CD4-positive, alpha-beta T cell treated with Interleukin-17A for 1 hour (primary cell): ENCODE results near the gene LRRC32.

Source experiments
- DNase-seq: peaks from one replicate; pipeline ENCODE4 v3.0.0-alpha.2; 2020

The LRRC32 gene

DNA sequence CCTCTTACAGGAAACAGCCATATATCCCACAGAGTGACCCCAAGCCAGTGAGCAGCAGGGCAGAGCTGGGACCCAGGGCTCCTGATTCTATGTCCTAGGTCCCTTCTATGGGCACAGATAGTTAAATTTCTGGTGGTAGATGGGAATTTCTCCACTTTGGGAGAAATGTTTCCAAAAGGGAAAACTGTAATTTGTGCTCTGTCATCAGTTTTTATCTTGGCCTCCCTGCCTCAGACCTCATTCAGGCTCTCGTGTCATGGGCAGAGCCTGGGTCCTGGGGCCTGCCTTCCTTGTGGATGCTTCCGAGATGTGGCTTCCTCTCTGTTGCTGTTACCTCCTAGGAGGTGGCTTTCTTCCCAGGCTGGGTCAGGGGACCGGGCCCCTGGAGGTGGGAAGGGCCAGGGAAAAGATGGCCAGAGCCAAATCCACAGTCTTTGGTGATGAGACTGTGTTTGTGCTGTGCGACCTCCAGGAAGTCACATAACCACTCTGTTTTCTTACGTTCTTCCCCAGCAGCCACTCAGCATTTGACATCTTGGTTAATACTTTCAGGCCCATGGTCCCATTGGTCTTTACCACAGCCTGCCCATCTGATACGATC lies 8.6 kb downstream of the LRRC32 start:
- DNase-seq: no peak

DNA sequence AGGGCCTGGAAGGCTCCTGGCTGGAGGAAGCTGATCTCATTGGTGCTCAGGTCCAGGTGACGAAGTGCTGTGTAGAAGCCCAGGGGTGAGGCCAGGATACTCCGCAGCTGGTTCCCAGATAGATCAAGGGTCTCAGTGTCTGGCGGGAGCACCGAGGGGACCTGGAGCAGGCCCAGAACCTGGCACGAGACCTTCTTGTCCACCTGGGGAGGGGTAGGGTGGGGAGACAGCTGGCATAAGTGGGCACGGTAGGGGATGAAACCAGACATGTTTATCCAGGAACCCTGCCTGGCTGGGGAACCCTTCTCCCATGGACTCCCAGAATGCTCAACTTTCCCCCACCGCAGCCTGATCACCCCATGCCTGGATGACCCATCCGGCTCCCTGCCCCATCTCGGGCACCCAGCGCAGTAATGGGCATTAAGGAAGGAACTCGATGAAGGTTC lies 9.2 kb downstream of the LRRC32 start:
- DNase-seq: no peak

DNA sequence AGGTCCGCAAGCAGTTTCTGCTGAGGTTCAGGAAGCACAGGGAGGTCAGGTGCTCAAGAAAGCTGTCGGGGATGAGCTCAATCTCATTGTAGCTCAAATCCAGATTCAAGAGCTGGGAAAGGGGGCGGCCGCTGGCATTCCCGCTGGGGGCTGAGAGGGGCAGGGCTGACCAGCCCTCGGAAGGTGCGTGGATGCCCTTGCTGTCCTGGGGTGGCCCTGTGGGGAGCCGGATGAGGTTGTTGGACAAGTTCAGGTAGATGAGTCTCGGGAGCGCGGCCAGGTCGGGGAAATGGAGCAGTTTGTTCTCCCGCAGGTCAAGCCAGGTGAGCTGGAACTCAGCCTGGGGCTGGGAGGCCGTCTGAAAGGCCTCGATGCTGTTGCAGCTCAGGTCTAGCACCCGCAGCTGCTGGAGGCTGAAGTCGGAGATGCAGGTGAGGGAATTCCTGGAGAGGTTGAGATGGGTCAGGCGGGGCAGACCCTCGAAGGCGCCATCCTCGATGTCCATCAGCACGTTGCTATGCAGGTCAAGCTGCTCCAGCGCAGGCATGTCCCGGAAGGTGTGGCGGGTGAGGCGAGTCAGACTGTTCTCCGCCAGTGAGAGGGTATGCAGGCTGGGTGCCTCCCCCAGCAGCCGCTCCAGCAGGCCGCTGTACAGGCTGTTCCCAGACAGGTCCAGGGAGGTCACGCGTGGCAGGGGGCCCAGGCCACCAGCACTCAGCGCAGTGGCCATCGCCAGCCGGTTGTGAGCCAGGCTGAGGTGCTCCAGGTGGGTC lies 9.8 kb downstream of the LRRC32 start:
- DNase-seq: no peak

DNA sequence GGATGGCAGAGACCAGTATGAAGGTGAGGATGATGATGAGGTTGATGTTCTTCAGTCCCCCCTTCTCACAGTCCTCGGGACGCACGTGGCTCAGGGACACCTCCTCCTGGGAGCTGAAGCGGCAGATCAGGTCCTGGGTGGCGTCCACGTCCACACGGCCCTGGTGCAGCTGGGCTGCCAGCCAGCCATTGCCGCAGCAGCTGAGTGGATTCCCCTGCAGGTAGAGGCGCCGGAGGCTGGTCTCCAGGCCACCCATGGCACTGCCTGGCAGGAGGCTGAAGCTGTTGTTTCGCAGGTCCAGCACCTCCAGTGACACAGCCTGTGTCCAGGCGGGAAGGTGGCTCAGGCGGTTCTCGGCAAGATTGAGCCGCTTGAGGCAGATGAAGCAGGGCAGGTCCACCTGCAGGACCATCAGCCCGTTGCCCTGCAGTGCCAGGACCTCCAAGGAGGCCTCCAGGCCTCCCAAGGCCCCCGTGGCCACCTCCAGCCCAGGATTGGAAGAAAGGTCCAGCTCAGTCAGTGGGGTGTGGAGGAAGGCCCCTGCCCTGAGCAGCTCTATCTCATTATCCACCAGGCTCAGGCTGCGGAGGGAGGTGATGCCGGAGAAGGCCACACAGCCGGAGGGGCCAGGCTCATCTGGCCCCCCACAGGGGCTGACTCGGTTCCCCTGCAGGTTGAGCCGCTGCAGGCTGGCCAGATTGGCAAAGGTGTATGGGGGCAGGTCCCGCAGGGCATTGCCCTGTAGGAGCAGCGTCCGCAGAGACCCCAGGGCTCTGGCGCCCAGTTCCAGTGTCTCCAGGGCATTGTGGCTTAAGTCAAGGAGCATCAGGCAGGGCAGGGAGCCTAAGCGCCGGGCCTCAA lies 10.6 kb downstream of the LRRC32 start:
- DNase-seq: no peak

DNA sequence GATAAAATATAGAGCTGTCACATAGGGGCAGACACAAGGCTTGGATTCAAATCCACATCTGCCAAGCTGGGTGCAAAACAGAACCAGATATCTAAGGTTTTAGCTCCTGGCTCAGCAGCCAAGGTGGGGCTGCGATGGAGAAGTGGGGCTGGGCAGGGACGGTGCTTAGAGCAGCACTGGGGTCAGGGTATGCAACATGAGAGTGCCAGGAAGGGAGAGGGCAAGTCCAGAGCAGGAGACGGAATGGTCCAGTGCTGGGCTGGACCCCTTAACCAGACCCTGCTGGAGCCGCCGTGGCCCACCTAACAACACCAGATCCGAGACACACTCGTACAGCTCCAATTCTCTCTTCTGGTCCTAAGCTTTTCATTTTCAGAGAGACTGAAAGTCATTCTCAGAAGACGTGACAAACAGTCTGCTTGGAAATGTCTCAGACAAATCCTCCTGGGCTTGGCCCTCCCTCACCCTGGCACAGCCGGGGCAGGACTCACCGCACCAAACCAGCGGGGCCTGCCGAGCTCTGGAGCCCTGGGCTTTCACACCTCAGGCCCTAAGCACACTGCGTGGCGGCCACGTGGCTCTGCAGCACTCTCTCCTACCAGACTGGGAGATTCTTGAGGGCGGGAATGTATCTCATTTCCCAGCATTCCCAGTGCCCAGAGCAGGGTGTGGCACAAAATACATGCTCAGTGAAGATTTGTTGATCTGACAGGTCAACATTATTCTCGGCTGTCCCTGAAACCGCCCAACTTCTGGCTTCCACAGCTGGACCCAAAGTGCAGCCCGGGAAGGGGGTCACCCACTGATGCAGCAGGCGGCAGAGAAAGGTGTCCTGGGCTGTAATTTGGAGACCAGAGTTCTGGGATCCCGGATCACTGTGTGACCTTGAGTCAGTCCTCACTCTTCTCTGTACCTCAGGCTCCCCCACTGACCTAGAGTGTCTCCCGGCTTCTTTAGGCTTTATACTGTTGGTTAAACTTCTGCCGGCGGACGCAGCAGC lies 11.6 kb downstream of the LRRC32 start:
- no peak for DNase-seq

DNA sequence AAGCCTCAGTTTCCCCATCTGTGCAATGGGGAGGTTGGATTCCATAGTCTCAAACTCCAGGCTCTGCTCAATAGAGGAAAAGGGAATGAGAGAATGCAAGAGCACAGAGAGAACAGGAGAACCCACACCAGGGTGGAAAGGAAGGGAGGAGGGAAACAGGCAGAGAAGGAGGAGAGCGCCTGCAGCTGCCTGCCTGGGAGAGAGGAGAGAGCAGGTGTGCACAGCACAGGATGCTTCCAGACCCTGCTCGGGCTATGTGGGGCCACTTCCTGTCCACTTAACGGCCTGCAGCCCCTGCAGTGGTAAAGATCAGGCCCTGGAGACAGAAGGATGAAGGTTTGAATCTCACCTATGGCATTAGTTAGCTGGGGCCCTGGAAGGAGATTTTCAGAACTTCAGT lies 12.3 kb downstream of the LRRC32 start:
- no peak for DNase-seq

DNA sequence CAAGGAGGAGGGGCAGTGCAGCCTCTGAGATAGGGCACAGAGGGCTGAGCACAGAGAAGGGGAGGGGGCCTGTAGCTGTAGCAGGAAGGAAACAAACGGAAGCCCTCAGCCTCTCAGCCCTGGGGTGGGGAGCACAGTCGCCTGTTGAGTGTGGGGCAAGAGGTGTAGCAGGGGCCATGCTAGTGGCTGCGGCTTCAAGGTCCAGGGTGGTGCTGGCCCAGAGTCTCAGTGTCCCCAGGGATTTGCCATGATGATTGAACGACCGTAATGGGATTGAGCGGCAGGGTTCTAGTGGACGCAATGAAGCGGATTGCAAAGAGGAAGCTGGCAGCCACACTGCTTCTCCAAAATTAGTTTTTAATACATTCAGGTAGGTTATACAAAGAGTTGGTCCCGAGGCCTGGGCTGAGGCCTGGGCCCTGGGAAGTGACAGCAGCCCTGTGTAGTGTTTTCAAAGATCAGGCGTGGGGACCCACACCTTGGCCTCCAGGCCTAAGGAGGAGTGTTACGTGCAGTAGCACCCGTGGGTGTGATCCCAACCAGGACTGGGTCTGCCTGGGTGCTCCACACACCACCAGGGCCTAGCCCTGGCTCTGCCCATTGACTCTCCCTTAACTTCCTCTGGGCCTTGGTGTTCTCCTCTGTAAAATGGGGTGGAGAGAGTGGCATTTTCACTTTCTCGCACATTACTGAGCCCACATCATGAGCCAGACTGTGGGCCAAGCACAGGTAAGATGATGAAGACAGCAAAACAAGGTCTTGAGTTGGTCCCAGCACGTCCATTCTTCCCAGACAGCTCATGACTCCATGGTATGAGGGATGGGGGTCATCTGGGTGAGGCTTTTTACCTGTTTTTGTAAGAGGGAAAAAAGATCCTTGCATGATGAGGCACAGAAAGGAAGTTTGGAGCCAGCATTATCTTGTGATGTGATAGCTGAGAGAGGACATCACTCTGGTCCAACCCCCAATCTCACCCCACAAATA lies 13.1 kb downstream of the LRRC32 start:
- no peak for DNase-seq

DNA sequence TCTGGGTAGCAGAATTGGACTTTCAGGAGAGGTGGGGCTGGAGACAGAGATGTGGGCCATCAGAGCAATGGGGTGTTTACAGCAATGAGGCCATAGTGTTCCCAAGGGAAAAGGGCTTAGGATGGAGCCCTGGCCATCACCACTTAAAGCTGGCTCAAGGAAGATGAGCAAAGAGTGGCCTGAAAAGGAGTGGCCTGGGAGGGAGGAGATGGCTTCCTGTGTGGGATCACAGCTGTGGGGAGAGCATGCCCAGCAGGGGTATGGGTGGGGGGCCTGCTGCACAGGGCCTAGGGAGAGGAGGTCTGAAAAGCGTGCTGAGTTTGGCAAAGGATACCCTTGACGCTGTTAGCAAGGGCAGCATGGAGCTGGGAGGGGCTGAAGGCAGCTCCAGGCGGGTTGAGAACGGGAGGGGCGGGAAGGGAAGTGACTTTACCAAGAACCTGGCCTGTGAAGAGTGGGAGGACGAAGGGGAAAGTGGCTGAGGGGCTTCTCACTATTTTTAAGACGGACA lies 13.9 kb downstream of the LRRC32 start:
- DNase-seq: no peak

DNA sequence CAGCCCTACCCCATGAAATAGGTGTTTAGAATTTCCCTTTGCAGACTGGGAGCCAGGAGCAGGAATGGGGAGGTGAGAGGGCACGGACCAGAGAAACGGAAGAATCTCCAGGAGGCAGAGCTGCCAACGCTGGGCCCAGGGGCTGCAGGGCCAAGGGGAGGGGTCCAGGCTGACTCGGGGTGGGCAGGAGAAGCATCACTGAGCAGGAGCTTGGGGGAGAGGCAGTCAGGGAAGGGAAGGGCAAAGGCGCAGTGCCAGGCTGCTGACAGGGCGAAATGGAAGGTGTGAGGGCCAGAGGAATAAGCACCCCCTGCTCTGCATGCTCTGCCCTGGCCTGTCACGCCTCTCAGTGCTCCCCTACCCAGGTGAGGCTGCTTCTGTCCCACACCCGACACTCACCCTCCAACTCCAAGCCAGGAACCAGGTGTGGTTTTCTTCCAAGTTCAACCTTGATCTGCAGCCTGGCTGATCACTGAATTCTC lies 14.5 kb downstream of the LRRC32 start:
- DNase-seq: no peak

DNA sequence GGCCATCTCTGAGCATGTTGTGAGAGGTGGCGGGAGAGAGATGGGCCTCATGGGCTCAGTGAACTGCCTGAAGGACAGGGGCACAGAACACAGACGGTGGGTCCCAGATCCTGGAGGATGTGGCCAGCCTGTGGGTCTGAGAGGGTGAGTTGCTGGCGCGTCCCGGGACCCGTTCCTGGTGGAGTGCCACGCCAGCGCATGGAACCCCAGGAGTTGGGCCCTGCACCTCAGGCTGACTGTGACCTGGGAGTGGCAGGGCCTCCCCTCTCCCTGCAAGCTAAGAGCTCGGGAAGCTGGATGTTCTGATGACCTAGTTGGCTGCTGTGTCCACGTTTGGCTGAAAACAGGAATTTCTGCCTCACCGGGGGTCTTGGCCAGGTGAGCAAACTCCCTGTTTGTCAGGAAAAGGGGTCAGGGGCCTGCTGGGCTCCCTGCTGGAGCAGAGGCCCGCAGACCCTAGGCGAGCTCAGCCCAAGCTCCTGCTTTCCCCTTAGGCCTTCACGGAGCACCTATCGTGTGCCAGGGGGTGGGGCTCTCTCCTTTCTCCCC lies 15.0 kb downstream of the LRRC32 start:
- no peak for DNase-seq

DNA sequence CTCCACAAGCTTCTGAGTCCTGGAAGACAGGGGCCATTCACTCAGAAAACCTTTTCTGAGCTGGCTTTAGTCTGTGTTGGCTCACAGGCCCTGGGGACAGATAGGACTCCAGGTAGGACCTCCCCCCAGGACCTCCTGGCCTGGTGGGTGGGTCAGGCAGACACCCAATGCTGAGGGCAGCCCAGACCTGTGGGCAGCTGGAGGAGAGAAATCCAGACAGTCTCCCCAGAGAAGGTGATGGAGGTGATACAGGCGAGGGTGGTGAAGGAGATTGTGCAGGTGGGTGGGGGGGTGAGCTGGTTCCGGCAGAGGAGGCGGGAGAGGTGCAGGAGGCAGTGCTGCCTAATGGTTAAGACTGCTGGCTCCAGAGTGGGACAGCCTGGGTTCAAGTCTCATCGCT lies 15.6 kb downstream of the LRRC32 start:
- no peak for DNase-seq

DNA sequence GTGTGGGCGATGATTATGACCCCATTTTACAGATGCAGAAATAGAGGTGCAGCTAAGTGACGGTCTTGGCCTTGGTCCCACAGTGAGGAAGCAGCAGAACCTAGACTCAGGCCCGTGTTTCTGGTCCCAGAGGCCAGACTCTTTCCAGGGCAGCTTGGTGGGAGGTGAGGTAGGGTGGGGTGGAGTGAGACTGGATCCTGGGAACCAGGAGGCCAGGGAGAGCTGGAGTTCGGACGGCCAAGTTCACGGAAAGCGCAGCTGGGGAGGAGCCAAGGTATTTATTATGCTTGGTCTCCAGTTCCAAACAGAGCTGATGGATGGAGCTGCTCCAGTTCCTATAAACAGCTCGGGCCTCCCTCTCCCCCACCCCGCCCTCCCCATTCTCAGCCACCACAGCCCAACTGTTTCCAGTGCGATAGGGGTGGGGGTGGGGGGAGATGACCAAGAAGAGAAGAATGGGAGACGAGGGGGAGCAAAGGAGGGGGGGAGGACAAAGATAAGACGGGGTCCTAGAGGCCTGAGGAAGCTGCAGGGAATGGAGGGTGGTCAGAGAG lies 16.2 kb downstream of the LRRC32 start:
- no peak for DNase-seq

DNA sequence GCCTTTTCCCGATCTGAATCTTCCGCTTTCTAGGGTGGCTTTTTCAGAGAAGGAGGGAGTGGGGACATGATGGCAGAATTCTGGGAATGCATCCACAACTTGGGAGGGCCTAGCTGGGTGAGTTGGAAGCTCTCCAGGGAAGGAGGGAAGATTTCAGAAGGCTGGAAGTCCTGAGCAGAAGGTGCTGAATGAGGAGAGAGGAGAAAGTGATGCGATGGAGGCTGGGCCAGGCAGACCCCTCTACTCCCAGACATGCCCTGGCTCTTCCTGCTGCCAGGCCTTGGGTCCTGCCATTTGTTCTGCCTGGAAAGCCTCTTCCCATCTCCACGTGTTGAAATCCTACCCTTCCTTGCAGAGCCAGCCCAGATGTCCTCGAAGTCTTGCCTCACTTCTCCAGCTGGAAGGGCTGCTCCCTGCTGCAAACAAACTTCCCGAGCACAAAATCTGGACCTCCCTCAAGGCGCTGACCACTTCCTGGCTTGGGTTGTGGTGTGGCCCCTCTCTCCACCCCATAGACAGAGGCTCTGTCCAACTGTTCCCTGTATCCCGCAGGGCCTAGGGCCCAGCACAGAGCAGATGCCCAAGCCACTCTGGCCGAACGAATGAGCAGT lies 16.8 kb downstream of the LRRC32 start:
- DNase-seq: no peak

DNA sequence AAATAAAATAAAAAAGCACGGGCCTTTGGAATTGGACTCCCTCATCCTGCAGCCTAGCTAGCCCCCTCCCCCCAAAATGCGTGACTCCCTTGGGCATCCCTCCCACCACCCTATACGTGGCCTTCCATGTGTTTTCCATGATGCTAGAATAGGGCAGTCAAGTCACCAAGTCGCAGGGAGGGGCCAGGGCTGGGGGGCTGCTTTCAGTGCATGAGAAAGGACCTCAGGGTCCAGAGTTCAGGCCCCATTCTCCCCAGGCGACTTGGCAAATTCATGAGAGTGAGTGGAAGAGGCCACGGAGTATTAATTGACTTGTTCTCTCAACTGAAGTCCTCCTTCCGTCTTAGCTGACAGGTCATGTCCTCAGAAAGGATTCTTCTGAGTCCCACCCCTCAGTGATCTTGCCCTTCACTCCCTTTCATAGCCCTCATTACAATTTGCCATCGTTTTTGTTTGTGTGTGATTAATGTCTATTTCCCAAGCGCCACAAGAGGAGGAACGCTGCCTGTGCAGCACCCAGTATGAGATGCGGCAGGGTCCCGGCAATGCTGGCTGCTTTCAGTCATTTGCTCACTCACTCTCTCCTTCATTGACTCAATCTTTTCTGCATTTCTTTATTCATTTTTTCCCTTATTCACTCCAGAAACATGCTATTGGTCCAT lies 17.4 kb downstream of the LRRC32 start:
- no peak for DNase-seq

DNA sequence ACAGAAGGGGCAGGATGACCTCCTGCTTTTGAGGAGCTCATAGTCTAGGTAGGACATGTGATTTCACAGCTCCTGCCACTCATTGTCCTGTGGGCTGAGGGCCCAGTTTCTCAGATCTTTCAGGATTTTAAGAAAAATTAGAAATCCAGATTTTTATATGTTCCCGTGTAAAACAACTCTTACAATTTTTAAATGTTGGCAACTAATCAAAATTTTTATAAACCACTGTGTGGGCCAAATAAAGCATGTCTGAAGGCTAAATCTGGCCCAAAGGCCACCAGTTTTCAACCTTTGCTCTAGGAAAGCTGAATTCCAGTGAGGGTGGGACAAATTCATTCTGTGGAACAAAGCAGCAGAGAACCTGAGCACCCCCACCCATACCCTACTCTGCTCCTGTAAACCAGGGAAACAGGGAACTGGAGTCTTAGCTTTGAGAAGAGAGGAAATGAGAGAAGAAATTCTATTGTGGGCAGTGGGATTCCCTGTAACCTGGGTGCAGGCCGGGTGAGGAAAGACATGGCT lies 20.6 kb downstream of the LRRC32 start:
- no peak for DNase-seq

DNA sequence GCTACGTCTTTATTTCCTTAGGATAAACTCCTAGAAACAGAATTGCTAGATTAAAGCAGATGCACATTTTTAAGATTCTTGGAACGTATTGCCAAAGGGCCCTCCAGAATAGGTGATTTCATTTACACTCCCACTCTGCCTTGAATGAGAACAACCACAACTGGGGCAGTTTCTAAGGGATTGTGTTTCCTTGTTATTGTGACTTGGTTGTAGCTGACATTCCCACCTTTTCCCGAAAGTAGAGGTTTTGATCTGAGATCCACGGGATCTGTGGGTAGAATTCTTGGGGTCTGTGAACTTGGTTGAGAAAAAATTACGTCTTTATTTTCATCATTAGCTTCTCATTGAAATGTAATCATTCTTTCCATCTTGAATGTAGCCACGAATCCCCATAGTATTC lies 21.5 kb downstream of the LRRC32 start:
- no peak for DNase-seq

DNA sequence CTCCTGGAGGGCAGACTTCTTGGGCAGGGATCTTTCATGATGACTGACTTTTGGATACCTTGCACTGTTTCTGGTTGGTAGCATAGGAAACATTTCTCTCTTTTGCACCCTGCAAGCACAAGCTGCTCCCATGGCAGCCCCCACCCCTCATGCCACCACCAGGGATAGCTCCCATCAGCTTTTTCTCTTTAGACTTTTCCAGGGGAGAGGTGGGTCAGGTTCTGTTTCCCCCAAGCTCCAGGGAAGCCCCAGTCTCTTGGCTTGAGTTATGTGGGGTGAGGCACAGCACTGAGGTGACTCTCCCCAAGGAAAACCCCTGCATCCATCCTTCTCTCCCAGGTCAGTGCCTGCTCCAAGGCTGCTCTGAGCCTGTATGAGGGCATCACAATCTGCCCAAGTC lies 22.5 kb downstream of the LRRC32 start:
- no peak for DNase-seq

DNA sequence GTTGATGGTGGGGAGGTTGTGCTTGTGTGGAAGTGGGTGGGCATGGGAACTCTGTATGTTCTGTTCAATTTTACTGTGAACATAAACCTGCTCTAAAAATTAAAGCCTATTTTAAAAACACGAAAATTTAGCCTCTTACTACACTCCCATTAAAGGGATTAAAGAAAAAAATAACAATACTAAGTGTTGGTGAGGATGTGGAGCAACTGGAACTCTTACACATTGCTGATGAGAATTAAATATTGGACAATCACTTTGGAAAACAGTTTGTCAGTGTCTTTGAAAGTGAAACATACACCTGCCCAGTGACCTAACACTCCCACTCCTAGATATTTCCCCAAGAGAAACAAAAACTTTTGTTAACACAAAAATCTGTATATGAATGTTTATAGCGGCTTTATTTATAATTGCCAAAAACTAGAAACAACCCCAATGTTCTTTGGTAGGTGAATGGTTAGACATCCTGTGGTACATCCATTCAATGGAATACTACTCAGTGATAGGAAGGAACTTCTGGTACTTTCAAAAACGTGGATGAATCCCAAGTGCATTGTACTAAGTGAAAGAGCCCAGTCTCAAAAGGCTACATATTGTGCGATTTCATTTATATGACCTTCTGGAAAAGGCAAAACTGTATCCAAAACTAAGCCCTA lies 23.5 kb downstream of the LRRC32 start:
- no peak for DNase-seq
